C4-2B (cell line): ENCODE measurements around the gene NPAS3.

Experiments used
- CTCF ChIP-seq: fragments of 450-650 bp; conservative IDR thresholded peaks from 2 replicates; pipeline ENCODE4 v1.5.1; 2017; ENCODE audit warnings: mild to moderate bottlenecking
- ZFX ChIP-seq: fragments of 450-650 bp; IDR thresholded peaks from 2 replicates; pipeline ENCODE4 v1.6.1; 2017

GRCh38 chr14:33555710-33556350 lies 617.2 kb downstream of the NPAS3 start:
- TF ChIP-seq CTCF (no peak), ZFX (no peak)
